Dermis blood vessel endothelial cell (primary cell): Measurements from ENCODE around the gene CAMTA1. TPM values are rescaled to one million over a fixed set of nuclear protein-coding genes. Genes with fewer than 3 reads are reported as not detected.
"Not testable (repeated sequence)": the region's sequence is repeated elsewhere in the genome, so short reads cannot be mapped to it uniquely, and the experiment has no call there.

Experiments used
- DNase-seq: peaks from one replicate; pipeline ENCODE4 v3.0.0; 2010
- total RNA-seq: library from RNA; depleted of rRNA; stranded (reverse); fragments of >200 nt; gene quantifications from 2 replicates; pipeline ENCODE4 v1.2.3, GENCODE V29; 2014

CAMTA1 gene
- total RNA-seq, 1 donor from 2014 or later, result 58.4 TPM

GRCh38 chr1:7326366-7326765, 541.1 kb downstream of the CAMTA1 start:
- DNase-seq, result no peak

- no peak for DNase-seq
These were observed 542.6 kb downstream of the CAMTA1 start for GRCh38 chr1:7327849-7328248.

- no peak for DNase-seq
These were observed 544.8 kb downstream of the CAMTA1 start for GRCh38 chr1:7329868-7330615.

GRCh38 chr1:7330726-7331125, 545.5 kb downstream of the CAMTA1 start:
- DNase-seq, result not testable (repeated sequence)

GRCh38 chr1:7331926-7332535, 546.8 kb downstream of the CAMTA1 start:
- no peak for DNase-seq

- DNase-seq, result no peak
These were observed 547.8 kb downstream of the CAMTA1 start for GRCh38 chr1:7333094-7333493.

GRCh38 chr1:7333620-7334019, 548.4 kb downstream of the CAMTA1 start:
- no peak for DNase-seq

GRCh38 chr1:7334475-7335035, 549.3 kb downstream of the CAMTA1 start:
- DNase-seq, result no peak

GRCh38 chr1:7335224-7335879, 550.1 kb downstream of the CAMTA1 start:
- no peak for DNase-seq

- DNase-seq, result no peak
These were observed 553.2 kb downstream of the CAMTA1 start for GRCh38 chr1:7338439-7338838.

GRCh38 chr1:7339014-7339413, 553.8 kb downstream of the CAMTA1 start:
- no peak for DNase-seq

- DNase-seq, result no peak
These were observed 554.7 kb downstream of the CAMTA1 start for GRCh38 chr1:7339953-7340352.

- DNase-seq, result no peak
These were observed 556.1 kb downstream of the CAMTA1 start for GRCh38 chr1:7341145-7341905.

GRCh38 chr1:7343882-7344281, 558.6 kb downstream of the CAMTA1 start:
- no peak for DNase-seq

GRCh38 chr1:7344299-7344698, 559.0 kb downstream of the CAMTA1 start:
- DNase-seq, result no peak

- no peak for DNase-seq
These were observed 560.3 kb downstream of the CAMTA1 start for GRCh38 chr1:7345516-7345915.

- DNase-seq, result no peak
These were observed 560.9 kb downstream of the CAMTA1 start for GRCh38 chr1:7346070-7346596.

GRCh38 chr1:7346600-7347570, 561.6 kb downstream of the CAMTA1 start:
- DNase-seq, result no peak

GRCh38 chr1:7348073-7348472, 562.8 kb downstream of the CAMTA1 start:
- no peak for DNase-seq

GRCh38 chr1:7348580-7348979, 563.3 kb downstream of the CAMTA1 start:
- DNase-seq, result no peak

GRCh38 chr1:7350804-7351203, 565.5 kb downstream of the CAMTA1 start:
- DNase-seq, result no peak
